HEK293 (cell line): Measurements from ENCODE around the gene H3-3A.

Experiments used
- BCL11B ChIP-seq: fragments of 450-650 bp; formaldehyde crosslinking; IDR thresholded peaks from 2 replicates; pipeline ENCODE4 v1.5.1; 2016; ENCODE audit warnings: low read depth, missing biosample characterization, missing genetic modification characterization
- GLIS2 ChIP-seq: fragments of 450-650 bp; formaldehyde crosslinking; IDR thresholded peaks from 2 replicates; pipeline ENCODE4 v1.5.1; 2016; ENCODE audit warnings: missing biosample characterization, missing genetic modification characterization
- HOXA7 ChIP-seq: sonication (generic); formaldehyde crosslinking; IDR thresholded peaks from 2 replicates; pipeline ENCODE4 v1.8.1; 2022; ENCODE audit warnings: missing genetic modification reagents, borderline replicate concordance
- KLF16 ChIP-seq: fragments of 450-650 bp; formaldehyde crosslinking; IDR thresholded peaks from 2 replicates; pipeline ENCODE4 v1.5.1; 2017; ENCODE audit warnings: missing biosample characterization, missing genetic modification characterization
- KLF8 ChIP-seq: fragments of 450-650 bp; formaldehyde crosslinking; IDR thresholded peaks from 2 replicates; pipeline ENCODE4 v1.5.1; 2016; ENCODE audit warnings: missing biosample characterization, missing genetic modification characterization
- KLF9 ChIP-seq: fragments of 450-650 bp; formaldehyde crosslinking; IDR thresholded peaks from 2 replicates; pipeline ENCODE4 v1.5.1; 2016; ENCODE audit warnings: missing biosample characterization, missing genetic modification characterization, low read depth
- MZF1 ChIP-seq: fragments of 450-650 bp; formaldehyde crosslinking; IDR thresholded peaks from 2 replicates; pipeline ENCODE4 v1.5.1; 2017; ENCODE audit warnings: missing biosample characterization, missing genetic modification characterization, borderline replicate concordance
- PRDM1 ChIP-seq: fragments of 450-650 bp; formaldehyde crosslinking; IDR thresholded peaks from 2 replicates; pipeline ENCODE4; 2016; ENCODE audit warnings: missing biosample characterization, missing genetic modification characterization
- REPIN1 ChIP-seq: fragments of 450-650 bp; formaldehyde crosslinking; IDR thresholded peaks from 2 replicates; pipeline ENCODE4 v1.5.1; 2017; ENCODE audit warnings: missing biosample characterization, missing genetic modification characterization, low read depth
- REST ChIP-seq: fragments of 450-650 bp; formaldehyde crosslinking; IDR thresholded peaks from 2 replicates; pipeline ENCODE4 v1.5.1; 2016; ENCODE audit warnings: missing biosample characterization, missing genetic modification characterization
- SCRT2 ChIP-seq: fragments of 450-650 bp; formaldehyde crosslinking; IDR thresholded peaks from 2 replicates; pipeline ENCODE4 v1.5.1; 2016; ENCODE audit warnings: missing biosample characterization, missing genetic modification characterization
- SP7 ChIP-seq: fragments of 450-650 bp; formaldehyde crosslinking; IDR thresholded peaks from 2 replicates; pipeline ENCODE4 v1.5.1; 2016; ENCODE audit warnings: missing biosample characterization, missing genetic modification characterization
- TRIM28 ChIP-seq: IDR thresholded peaks from 2 replicates; pipeline ENCODE4 v1.6.1; 2011; ENCODE audit warnings: low read length, control low read depth, borderline replicate concordance
- ZBTB20 ChIP-seq: fragments of 450-650 bp; formaldehyde crosslinking; IDR thresholded peaks from 2 replicates; pipeline ENCODE4 v1.5.1; 2016; ENCODE audit warnings: missing biosample characterization, missing genetic modification characterization
- ZBTB48 ChIP-seq: fragments of 450-650 bp; formaldehyde crosslinking; IDR thresholded peaks from 2 replicates; pipeline ENCODE4 v1.5.1; 2016; ENCODE audit warnings: missing biosample characterization, missing genetic modification characterization
- ZEB2 ChIP-seq: fragments of 450-650 bp; formaldehyde crosslinking; IDR thresholded peaks from 2 replicates; pipeline ENCODE4 v1.5.1; 2016; ENCODE audit warnings: missing biosample characterization, missing genetic modification characterization
- ZFP69B ChIP-seq: fragments of 450-650 bp; formaldehyde crosslinking; IDR thresholded peaks from 2 replicates; pipeline ENCODE4 v1.5.1; 2016; ENCODE audit warnings: missing biosample characterization, missing genetic modification characterization
- ZNF157 ChIP-seq: fragments of 450-650 bp; formaldehyde crosslinking; IDR thresholded peaks from 2 replicates; pipeline ENCODE4 v1.5.1; 2016; ENCODE audit warnings: missing biosample characterization, missing genetic modification characterization
- ZNF169 ChIP-seq: fragments of 450-650 bp; formaldehyde crosslinking; IDR thresholded peaks from 2 replicates; pipeline ENCODE4 v1.5.1; 2016; ENCODE audit warnings: missing biosample characterization, missing genetic modification characterization
- ZNF175 ChIP-seq: fragments of 450-650 bp; formaldehyde crosslinking; IDR thresholded peaks from 2 replicates; pipeline ENCODE4 v1.5.1; 2016; ENCODE audit warnings: missing biosample characterization, missing genetic modification characterization
- ZNF2 ChIP-seq: fragments of 450-650 bp; formaldehyde crosslinking; IDR thresholded peaks from 2 replicates; pipeline ENCODE4 v1.5.1; 2016; ENCODE audit warnings: missing biosample characterization, missing genetic modification characterization
- ZNF248 ChIP-seq: fragments of 450-650 bp; formaldehyde crosslinking; IDR thresholded peaks from 2 replicates; pipeline ENCODE4 v1.5.1; 2017; ENCODE audit warnings: missing biosample characterization, missing genetic modification characterization
- ZNF280C ChIP-seq: fragments of 450-650 bp; formaldehyde crosslinking; IDR thresholded peaks from 2 replicates; pipeline ENCODE4 v1.5.1; 2016; ENCODE audit warnings: missing biosample characterization, missing genetic modification characterization
- ZNF335 ChIP-seq: fragments of 450-650 bp; formaldehyde crosslinking; conservative IDR thresholded peaks from 2 replicates; pipeline ENCODE4 v1.5.1; 2016; ENCODE audit warnings: missing biosample characterization, missing genetic modification characterization
- ZNF423 ChIP-seq: fragments of 450-650 bp; formaldehyde crosslinking; IDR thresholded peaks from 2 replicates; pipeline ENCODE4 v1.5.1; 2016; ENCODE audit warnings: missing biosample characterization, missing genetic modification characterization
- ZNF501 ChIP-seq: fragments of 450-650 bp; formaldehyde crosslinking; IDR thresholded peaks from 2 replicates; pipeline ENCODE4 v1.5.1; 2016; ENCODE audit warnings: missing biosample characterization, missing genetic modification characterization
- ZNF529 ChIP-seq: fragments of 450-650 bp; formaldehyde crosslinking; IDR thresholded peaks from 2 replicates; pipeline ENCODE4 v1.5.1; 2017; ENCODE audit warnings: missing genetic modification characterization, missing biosample characterization; ENCODE audit not compliant: insufficient replicate concordance
- ZNF610 ChIP-seq: fragments of 450-650 bp; formaldehyde crosslinking; IDR thresholded peaks from 2 replicates; pipeline ENCODE4 v1.5.1; 2016; ENCODE audit warnings: missing biosample characterization, missing genetic modification characterization, borderline replicate concordance
- ZNF623 ChIP-seq: fragments of 450-650 bp; formaldehyde crosslinking; IDR thresholded peaks from 2 replicates; pipeline ENCODE4 v1.5.1; 2016; ENCODE audit warnings: missing biosample characterization, missing genetic modification characterization
- ZNF639 ChIP-seq: fragments of 450-650 bp; formaldehyde crosslinking; IDR thresholded peaks from 2 replicates; pipeline ENCODE4 v1.5.1; 2016; ENCODE audit warnings: missing biosample characterization, missing genetic modification characterization
- ZNF692 ChIP-seq: fragments of 450-650 bp; formaldehyde crosslinking; IDR thresholded peaks from 2 replicates; pipeline ENCODE4 v1.5.1; 2016; ENCODE audit warnings: missing biosample characterization, missing genetic modification characterization
- ZNF791 ChIP-seq: fragments of 450-650 bp; formaldehyde crosslinking; IDR thresholded peaks from 2 replicates; pipeline ENCODE4 v1.5.1; 2016; ENCODE audit warnings: missing biosample characterization, missing genetic modification characterization
- ZNF843 ChIP-seq: fragments of 450-650 bp; formaldehyde crosslinking; IDR thresholded peaks from 2 replicates; pipeline ENCODE4 v1.5.1; 2016; ENCODE audit warnings: missing biosample characterization, missing genetic modification characterization

H3-3A gene

GRCh38 chr1:226083302-226084101 is 21.0 kb downstream of the H3-3A start (continued):
- TF ChIP-seq ZNF623, result no peak
- TF ChIP-seq ZNF157 (tag by site-specific recombination), result no peak
- TF ChIP-seq SCRT2, result 0 out of 2 replicates have a peak, but pooled peaks have one; percentile 7
- TF ChIP-seq ZNF639 (tag by site-specific recombination), result no peak
- TF ChIP-seq MZF1 (tag by site-specific recombination), result peak; percentile 58; the same call in 1 of the 2 replicates
- no peak for TF ChIP-seq ZNF791 (tag by site-specific recombination)
- peak; percentile 97 for TF ChIP-seq PRDM1 (tag by site-specific recombination)
- peak; percentile 80; the same call in 1 of the 2 replicates for TF ChIP-seq BCL11B (tag by site-specific recombination)
- TF ChIP-seq KLF16 (tag by site-specific recombination), result peak; percentile 93
- TF ChIP-seq ZNF501 (tag by site-specific recombination), result peak; percentile 91
- TF ChIP-seq ZNF248, result no peak
- no peak for TF ChIP-seq ZNF169 (tag by site-specific recombination)
- TF ChIP-seq ZNF280C (tag by site-specific recombination), result no peak
- TF ChIP-seq SP7 (tag by site-specific recombination), result peak; percentile 69
- no peak for TF ChIP-seq HOXA7 (CRISPR knock-in tag)
- no peak for TF ChIP-seq TRIM28
- TF ChIP-seq REST, result 0 out of 2 replicates have a peak, but pooled peaks have one; percentile 25
- TF ChIP-seq REPIN1 (tag by site-specific recombination), result no peak
- peak; percentile 87 for TF ChIP-seq ZNF692 (tag by site-specific recombination)
- peak; percentile 99 for TF ChIP-seq KLF9 (tag by site-specific recombination)
- peak; percentile 61; the same call in 1 of the 2 replicates for TF ChIP-seq ZFP69B (tag by site-specific recombination)
- TF ChIP-seq ZNF843, result peak; percentile 35
- TF ChIP-seq ZNF610 (tag by site-specific recombination), result peak; percentile 71; the same call in 1 of the 2 replicates
- peak; percentile 84 for TF ChIP-seq ZBTB20 (tag by site-specific recombination)
- no peak for TF ChIP-seq ZNF2 (tag by site-specific recombination)
- TF ChIP-seq ZNF175, result no peak
- TF ChIP-seq GLIS2, result peak; percentile 100
- no peak for TF ChIP-seq ZNF529 (tag by site-specific recombination)
- 0 out of 2 replicates have a peak, but pooled peaks have one; percentile 54 for TF ChIP-seq ZBTB48 (tag by site-specific recombination)
- peak; percentile 83 for TF ChIP-seq KLF8 (tag by site-specific recombination)
- peak; percentile 97 for TF ChIP-seq ZNF335
- peak; percentile 88 for TF ChIP-seq ZNF423 (tag by site-specific recombination)
- peak; percentile 87 for TF ChIP-seq ZEB2 (tag by site-specific recombination)
